ENCODE data around the gene SPI1.

DNA sequence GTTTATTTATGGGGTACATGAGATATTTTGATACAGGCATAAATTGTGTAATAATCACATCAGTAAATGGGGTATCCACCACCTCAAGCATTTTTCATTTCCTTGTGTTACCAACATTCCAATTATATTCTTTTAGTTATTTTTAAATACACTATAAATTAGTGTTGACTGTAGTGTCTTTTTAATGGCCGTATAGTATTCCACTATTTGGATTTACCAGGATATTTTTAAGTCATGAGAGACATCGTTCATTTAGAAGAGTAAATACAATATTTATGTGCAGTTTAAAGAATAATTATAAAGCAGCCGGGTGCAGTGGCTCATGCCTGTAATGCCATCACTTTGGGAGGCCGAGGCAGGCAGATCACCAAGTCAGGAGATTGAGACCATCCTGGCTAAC is 6.2 kb upstream of the SPI1 start:
- TF ChIP-seq, protein P1, sequence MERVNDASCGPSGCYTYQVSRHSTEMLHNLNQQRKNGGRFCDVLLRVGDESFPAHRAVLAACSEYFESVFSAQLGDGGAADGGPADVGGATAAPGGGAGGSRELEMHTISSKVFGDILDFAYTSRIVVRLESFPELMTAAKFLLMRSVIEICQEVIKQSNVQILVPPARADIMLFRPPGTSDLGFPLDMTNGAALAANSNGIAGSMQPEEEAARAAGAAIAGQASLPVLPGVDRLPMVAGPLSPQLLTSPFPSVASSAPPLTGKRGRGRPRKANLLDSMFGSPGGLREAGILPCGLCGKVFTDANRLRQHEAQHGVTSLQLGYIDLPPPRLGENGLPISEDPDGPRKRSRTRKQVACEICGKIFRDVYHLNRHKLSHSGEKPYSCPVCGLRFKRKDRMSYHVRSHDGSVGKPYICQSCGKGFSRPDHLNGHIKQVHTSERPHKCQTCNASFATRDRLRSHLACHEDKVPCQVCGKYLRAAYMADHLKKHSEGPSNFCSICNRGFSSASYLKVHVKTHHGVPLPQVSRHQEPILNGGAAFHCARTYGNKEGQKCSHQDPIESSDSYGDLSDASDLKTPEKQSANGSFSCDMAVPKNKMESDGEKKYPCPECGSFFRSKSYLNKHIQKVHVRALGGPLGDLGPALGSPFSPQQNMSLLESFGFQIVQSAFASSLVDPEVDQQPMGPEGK (CRISPR knock-in tag; IDR thresholded peaks at IDR 0.05; ENCODE audit: borderline replicate concordance): no peak
- TF ChIP-seq, protein P2, sequence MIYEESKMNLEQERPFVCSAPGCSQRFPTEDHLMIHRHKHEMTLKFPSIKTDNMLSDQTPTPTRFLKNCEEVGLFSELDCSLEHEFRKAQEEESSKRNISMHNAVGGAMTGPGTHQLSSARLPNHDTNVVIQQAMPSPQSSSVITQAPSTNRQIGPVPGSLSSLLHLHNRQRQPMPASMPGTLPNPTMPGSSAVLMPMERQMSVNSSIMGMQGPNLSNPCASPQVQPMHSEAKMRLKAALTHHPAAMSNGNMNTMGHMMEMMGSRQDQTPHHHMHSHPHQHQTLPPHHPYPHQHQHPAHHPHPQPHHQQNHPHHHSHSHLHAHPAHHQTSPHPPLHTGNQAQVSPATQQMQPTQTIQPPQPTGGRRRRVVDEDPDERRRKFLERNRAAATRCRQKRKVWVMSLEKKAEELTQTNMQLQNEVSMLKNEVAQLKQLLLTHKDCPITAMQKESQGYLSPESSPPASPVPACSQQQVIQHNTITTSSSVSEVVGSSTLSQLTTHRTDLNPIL (CRISPR knock-in tag; IDR thresholded peaks at IDR 0.05; ENCODE audit: low read depth): no peak
- TF ChIP-seq RARB (CRISPR knock-in tag; IDR thresholded peaks at IDR 0.05) (no peak), ESRRG (CRISPR knock-in tag; IDR thresholded peaks at IDR 0.05) (no peak), PPARA (CRISPR knock-in tag; IDR thresholded peaks at IDR 0.05; ENCODE audit: borderline replicate concordance) (no peak), BACH2 (CRISPR knock-in tag; IDR thresholded peaks at IDR 0.05; ENCODE audit: borderline replicate concordance) (no peak), ZNF8 (CRISPR knock-in tag; IDR thresholded peaks at IDR 0.05) (peak; percentile 65)
- TF ChIP-seq, protein P3, sequence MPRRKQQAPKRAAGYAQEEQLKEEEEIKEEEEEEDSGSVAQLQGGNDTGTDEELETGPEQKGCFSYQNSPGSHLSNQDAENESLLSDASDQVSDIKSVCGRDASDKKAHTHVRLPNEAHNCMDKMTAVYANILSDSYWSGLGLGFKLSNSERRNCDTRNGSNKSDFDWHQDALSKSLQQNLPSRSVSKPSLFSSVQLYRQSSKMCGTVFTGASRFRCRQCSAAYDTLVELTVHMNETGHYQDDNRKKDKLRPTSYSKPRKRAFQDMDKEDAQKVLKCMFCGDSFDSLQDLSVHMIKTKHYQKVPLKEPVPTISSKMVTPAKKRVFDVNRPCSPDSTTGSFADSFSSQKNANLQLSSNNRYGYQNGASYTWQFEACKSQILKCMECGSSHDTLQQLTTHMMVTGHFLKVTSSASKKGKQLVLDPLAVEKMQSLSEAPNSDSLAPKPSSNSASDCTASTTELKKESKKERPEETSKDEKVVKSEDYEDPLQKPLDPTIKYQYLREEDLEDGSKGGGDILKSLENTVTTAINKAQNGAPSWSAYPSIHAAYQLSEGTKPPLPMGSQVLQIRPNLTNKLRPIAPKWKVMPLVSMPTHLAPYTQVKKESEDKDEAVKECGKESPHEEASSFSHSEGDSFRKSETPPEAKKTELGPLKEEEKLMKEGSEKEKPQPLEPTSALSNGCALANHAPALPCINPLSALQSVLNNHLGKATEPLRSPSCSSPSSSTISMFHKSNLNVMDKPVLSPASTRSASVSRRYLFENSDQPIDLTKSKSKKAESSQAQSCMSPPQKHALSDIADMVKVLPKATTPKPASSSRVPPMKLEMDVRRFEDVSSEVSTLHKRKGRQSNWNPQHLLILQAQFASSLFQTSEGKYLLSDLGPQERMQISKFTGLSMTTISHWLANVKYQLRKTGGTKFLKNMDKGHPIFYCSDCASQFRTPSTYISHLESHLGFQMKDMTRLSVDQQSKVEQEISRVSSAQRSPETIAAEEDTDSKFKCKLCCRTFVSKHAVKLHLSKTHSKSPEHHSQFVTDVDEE (CRISPR knock-in tag; IDR thresholded peaks at IDR 0.05): no peak

All from SK-N-SH treated with all-trans-retinoic acid at 6 μM for 48 hours (cell line).